Effector memory CD4-positive, alpha-beta T cell (primary cell): ENCODE measurements around the gene SVIL.

Experiments
- DNase-seq, 3 donors: peaks; one replicate each; pipeline ENCODE4 v3.0.0-alpha.2; 2020
- H3K27ac ChIP-seq: 2 replicates; pipeline ENCODE4 v1.7.0; 2013; ENCODE audit warnings: mild to moderate bottlenecking, low read length, moderate library complexity; ENCODE audit not compliant: insufficient read depth, poor library complexity, severe bottlenecking
- H3K27me3 ChIP-seq: replicated peaks from 2 replicates; pipeline ENCODE4 v1.7.0; 2013; ENCODE audit warnings: mild to moderate bottlenecking, low read length; ENCODE audit not compliant: insufficient read depth, control insufficient read depth, poor library complexity, severe bottlenecking
- H3K36me3 ChIP-seq: 2 replicates; pipeline ENCODE4 v1.7.0; 2013; ENCODE audit warnings: mild to moderate bottlenecking, low read length, moderate library complexity; ENCODE audit not compliant: control insufficient read depth, insufficient read depth
- H3K4me1 ChIP-seq: 2 replicates; pipeline ENCODE4 v1.7.0; 2013; ENCODE audit warnings: low read length, mild to moderate bottlenecking; ENCODE audit not compliant: control insufficient read depth, insufficient read depth, poor library complexity, severe bottlenecking
- H3K4me3 ChIP-seq: 2 replicates; pipeline ENCODE4 v1.7.0; 2013; ENCODE audit warnings: low read length, low read depth, mild to moderate bottlenecking; ENCODE audit not compliant: insufficient read depth, poor library complexity, severe bottlenecking
- H3K9me3 ChIP-seq: 2 replicates; pipeline ENCODE4 v1.7.0; 2013; ENCODE audit warnings: mild to moderate bottlenecking, low read length, moderate library complexity; ENCODE audit not compliant: control insufficient read depth

The SVIL gene

GRCh38 chr10:29435809-29436501 is 198.8 kb downstream of the SVIL start:
- Histone ChIP-seq H3K27me3 (no peaks in the 10 kb centered on the region), H3K36me3 (peaks cover 3% of the 10 kb centered on the region), H3K9me3 (no peaks in the 10 kb centered on the region), H3K4me3 (no peak overlapping the region), H3K4me1 (no peaks in the 10 kb centered on the region), H3K27ac (no peak overlapping the region)
- no peak for DNase-seq

DNA sequence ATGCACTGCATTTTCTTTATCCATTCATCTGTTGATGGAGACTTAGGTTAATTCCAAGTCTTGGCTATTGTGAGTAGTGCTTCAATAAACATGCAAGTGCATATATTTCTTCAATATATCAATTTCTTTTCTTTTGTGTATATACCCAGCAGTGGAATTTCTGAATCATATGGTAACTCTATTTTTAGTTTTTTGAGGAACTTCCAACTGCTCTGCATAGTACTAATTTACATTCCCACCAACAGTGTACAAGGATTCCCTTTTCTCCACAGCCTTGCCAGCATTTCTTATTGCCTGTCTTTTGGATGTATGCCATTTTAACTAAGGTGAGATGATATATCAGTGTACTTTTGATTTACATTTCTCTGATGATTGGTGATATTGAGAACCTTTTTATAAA is 200.7 kb downstream of the SVIL start:
- no peaks in the 10 kb centered on the region for H3K27me3 ChIP-seq
- H3K27ac ChIP-seq: no peak overlapping the region
- no peak overlapping the region for H3K4me3 ChIP-seq
- H3K36me3 ChIP-seq: peaks cover 3% of the 10 kb centered on the region
- no peak for DNase-seq
- H3K9me3 ChIP-seq: no peaks in the 10 kb centered on the region
- no peaks in the 10 kb centered on the region for H3K4me1 ChIP-seq

DNA sequence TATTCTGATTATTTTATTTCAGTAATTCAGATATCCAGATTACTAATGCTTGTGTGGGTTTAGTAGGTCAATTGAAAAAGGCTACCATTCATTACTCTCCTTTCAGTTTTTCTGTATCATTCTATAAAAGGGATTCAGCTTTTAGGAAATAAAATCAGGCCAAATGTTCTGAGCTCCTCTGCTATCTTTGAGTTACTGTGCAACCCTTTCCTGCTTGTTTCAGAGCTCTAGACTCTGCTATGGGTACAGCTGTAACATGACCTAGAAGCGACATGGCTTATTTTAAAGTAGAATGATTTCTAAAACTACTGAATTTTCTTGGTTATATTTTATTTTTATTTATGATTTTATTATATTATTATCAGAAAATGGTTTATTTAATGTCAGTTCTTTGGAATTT is 203.1 kb downstream of the SVIL start:
- Histone ChIP-seq H3K4me3 (no peak overlapping the region), H3K27me3 (no peaks in the 10 kb centered on the region), H3K36me3 (no peaks in the 10 kb centered on the region), H3K27ac (no peak overlapping the region), H3K9me3 (no peaks in the 10 kb centered on the region), H3K4me1 (no peaks in the 10 kb centered on the region)
- DNase-seq: no peak

DNA sequence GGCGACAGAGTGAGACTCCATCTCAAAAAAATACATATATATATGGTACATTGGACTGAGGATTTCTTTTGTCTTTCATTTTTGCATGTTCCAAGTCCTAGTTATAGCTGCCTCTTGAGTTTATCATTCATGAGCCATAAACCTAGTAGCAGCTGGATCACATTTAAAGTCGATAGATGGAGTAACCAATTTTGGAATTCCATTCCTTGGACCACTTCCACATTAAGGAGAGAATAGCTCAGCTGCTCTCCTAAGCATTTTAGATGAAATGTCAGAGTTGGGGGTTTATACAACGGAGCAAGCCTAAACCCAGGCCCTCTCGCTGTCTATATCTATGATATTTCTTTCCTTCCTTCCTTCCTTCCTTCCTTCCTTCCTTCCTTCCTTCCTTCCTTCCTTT is 204.7 kb downstream of the SVIL start:
- Histone ChIP-seq H3K4me1 (no peaks in the 10 kb centered on the region), H3K27ac (no peak overlapping the region), H3K9me3 (no peaks in the 10 kb centered on the region), H3K27me3 (no peaks in the 10 kb centered on the region), H3K36me3 (no peaks in the 10 kb centered on the region), H3K4me3 (no peak overlapping the region)
- DNase-seq: no peak

DNA sequence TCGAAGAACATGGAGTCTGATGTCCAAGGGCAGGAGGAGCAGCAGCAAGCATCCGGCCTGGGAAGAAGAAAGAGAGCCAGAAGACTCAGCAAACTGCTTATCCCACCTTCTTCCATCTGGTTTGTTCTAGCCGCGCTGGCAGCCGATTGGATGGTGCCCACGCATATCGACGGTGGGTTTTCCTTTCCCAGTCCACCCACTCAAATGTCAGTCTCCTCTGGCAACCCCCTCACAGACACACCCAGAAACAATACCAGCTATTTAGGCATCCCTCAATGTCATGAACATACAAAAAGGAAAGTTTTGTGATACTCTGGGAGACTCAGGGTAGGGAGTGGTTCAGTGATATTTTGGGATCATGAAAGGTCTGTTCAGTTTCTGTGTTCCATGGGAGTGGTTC is 206.3 kb downstream of the SVIL start:
- H3K9me3 ChIP-seq: no peaks in the 10 kb centered on the region

DNA sequence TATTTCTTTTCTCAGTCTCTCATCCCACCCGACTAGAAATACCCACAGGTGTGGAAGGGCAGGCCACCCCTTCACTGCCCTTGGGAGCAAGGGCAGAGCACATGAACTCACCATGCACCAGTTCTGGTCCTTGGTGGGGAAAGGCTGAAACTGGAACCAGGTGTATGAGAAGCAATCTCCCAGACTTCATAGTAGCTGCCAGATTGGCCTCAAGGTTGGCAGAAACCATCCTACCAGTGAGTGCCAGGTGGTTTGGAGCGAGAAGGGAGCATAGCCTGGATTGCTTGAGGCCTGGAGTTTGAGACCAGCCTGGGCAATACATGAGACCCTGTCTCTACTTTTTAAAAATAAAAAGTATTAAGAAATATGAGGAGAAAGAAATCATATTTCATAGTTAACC is 207.1 kb downstream of the SVIL start:
- no peaks in the 10 kb centered on the region for H3K27me3 ChIP-seq
- no peak overlapping the region for H3K27ac ChIP-seq
- no peaks in the 10 kb centered on the region for H3K9me3 ChIP-seq
- H3K4me1 ChIP-seq: no peaks in the 10 kb centered on the region
- H3K4me3 ChIP-seq: no peak overlapping the region
- DNase-seq: no peak
- H3K36me3 ChIP-seq: no peaks in the 10 kb centered on the region

More for the DNA sequence above, 206.3 kb downstream of the SVIL start:
- H3K27me3 ChIP-seq: no peaks in the 10 kb centered on the region
- DNase-seq: no peak
- no peak overlapping the region for H3K4me3 ChIP-seq
- H3K27ac ChIP-seq: no peak overlapping the region
- no peaks in the 10 kb centered on the region for H3K36me3 ChIP-seq
- H3K4me1 ChIP-seq: no peaks in the 10 kb centered on the region

DNA sequence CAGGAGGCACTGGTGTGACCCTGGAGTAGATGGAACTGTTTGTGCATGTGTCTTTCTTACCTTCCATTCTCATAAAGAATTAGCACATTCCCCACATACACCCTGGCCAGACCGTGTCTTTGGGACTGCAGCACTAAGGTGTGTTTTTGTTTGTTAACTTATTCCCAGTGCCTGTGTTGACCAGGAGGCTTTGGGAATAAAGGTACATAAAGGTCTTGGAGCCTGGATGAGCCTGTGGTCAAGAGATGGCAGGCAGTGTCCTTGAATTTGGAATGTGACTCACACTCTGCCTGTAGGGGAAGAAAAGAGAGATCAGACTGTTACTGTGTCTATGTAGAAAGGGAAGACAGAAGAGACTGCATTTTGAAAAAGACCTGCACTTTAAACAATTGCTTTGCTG is 208.4 kb downstream of the SVIL start:
- H3K27ac ChIP-seq: no peak overlapping the region
- no peak for DNase-seq
- H3K27me3 ChIP-seq: no peaks in the 10 kb centered on the region
- peaks cover under 1% of the 10 kb centered on the region for H3K36me3 ChIP-seq
- no peaks in the 10 kb centered on the region for H3K4me1 ChIP-seq
- no peak overlapping the region for H3K4me3 ChIP-seq
- no peaks in the 10 kb centered on the region for H3K9me3 ChIP-seq

DNA sequence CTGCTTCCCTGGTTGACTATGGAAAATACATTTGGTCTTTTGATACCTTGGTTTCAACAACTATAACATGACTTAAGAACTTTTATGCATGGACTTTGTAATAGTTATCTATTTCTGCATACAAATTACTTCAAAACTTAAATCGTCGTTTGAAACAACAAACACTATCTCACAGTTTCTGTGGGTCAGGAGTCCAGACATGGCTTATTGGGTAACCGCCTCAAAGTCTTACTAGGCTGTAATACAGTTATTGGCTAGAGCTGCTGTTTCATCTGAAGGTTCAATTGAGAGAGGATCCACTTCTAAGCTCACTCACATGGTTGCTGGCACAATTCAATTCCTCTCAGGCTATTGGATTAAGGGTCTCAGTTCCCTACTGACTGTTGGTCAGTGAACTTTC is 210.8 kb downstream of the SVIL start:
- Histone ChIP-seq H3K36me3 (peaks cover 15% of the 10 kb centered on the region), H3K4me3 (no peak overlapping the region), H3K27ac (no peak overlapping the region), H3K27me3 (no peaks in the 10 kb centered on the region), H3K9me3 (no peaks in the 10 kb centered on the region), H3K4me1 (no peaks in the 10 kb centered on the region)
- no peak for DNase-seq

GRCh38 chr10:29420744-29421143 is 214.0 kb downstream of the SVIL start:
- H3K27me3 ChIP-seq: no peaks in the 10 kb centered on the region
- H3K9me3 ChIP-seq: no peaks in the 10 kb centered on the region
- no peak overlapping the region for H3K4me3 ChIP-seq
- no peak overlapping the region for H3K27ac ChIP-seq
- no peak for DNase-seq
- H3K36me3 ChIP-seq: peaks cover 15% of the 10 kb centered on the region
- no peaks in the 10 kb centered on the region for H3K4me1 ChIP-seq

- no peak for DNase-seq
- Histone ChIP-seq H3K4me3 (no peak overlapping the region), H3K9me3 (no peaks in the 10 kb centered on the region), H3K27me3 (no peaks in the 10 kb centered on the region), H3K4me1 (no peaks in the 10 kb centered on the region), H3K27ac (no peak overlapping the region), H3K36me3 (peaks cover 15% of the 10 kb centered on the region)
Observed at GRCh38 chr10:29417324-29417723, 217.4 kb downstream of the SVIL start.
